Activated CD8-positive, alpha-beta memory T cell treated with anti-CD3 and anti-CD28 coated beads, Interleukin-2, amount 50 U/mL, for 24 hours (primary cell): ENCODE results near the gene RSRC2.
"Not testable (repeated sequence)": the region's sequence is repeated elsewhere in the genome, so short reads cannot be mapped to it uniquely, and the experiment has no call there.

ENCODE experiments used
- DNase-seq: peaks from one replicate; pipeline ENCODE4 v3.0.0-alpha.2; 2020; ENCODE audit errors: extremely low read depth

RSRC2 gene, protein sequence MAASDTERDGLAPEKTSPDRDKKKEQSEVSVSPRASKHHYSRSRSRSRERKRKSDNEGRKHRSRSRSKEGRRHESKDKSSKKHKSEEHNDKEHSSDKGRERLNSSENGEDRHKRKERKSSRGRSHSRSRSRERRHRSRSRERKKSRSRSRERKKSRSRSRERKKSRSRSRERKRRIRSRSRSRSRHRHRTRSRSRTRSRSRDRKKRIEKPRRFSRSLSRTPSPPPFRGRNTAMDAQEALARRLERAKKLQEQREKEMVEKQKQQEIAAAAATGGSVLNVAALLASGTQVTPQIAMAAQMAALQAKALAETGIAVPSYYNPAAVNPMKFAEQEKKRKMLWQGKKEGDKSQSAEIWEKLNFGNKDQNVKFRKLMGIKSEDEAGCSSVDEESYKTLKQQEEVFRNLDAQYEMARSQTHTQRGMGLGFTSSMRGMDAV

GRCh38 chr12:122526683-122527477, at the start of gene RSRC2, which contains the start of gene KNTC1:
RSRC2 (minus strand) TSS chr12:122526936; CDS start chr12:122526853, 83 bp downstream.
KNTC1 (plus strand) TSS chr12:122527249; CDS start chr12:122530064, 2,815 bp downstream.
- DNase-seq: peak; percentile 98

- no peak for DNase-seq
These were observed 45.1 kb upstream of the RSRC2 start for GRCh38 chr12:122571821-122572220.

GRCh38 chr12:122570006-122570405, 43.3 kb upstream of the RSRC2 start:
- DNase-seq: not testable (repeated sequence)

GRCh38 chr12:122569288-122569687, 42.6 kb upstream of the RSRC2 start:
- DNase-seq: no peak

DNA sequence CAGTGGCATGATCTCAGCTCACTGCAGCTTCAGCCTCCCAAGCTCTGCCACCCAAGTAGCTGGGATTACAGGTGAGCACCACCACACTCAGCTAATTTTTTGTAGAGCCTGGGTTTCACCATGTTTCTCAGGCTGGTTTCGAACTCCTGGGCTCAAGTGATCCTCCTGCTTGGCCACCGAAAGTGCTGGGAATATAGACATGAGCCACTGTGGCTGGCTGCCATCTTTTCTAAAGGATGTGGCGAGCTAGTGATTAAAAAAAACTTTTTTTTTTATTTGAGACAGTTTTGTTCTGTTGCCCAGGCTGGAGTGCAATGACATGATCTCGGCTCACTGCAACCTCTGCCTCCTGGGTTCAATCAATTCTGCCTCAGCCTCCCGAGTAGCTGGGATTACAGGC, 40.1 kb upstream of the RSRC2 start:
- DNase-seq: not testable (repeated sequence)

DNA sequence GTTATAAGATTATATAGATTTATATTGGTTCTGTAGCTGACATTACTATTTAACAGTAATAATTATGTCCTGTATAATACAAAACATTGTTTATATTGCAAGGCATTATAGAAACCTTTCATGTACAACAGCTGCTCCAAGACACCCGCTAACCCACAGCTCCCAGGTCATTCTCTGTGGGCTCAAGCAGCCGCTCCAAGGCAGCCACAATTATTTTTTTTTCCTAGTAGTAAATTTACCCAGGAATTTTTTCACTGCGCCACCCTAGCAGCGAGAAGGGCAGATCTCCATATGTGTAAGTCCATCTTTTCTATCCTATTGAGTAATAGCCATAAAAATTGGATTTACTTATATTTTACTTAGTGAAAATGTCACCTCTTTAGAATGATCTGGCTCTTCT, 36.6 kb upstream of the RSRC2 start:
- DNase-seq: no peak

DNA sequence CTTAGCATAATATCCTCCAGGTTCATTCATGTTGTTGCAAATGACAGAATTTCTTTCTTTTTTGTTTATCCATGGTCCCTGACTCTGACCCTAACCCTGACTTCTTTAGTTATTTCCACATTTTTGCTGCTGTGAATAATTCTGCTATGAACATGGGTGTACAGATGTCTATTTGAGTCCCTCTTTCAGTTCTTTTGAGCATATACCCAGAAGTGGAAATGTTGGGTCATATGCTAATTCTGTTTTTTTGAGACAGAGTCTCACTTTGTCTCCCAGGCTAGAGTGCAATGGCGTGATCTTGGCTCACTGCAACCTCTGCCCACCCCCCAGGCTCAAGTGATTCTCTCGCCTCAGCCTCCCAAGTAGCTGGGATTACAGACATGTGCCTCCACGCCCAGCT, 33.4 kb upstream of the RSRC2 start:
- no peak for DNase-seq

DNA sequence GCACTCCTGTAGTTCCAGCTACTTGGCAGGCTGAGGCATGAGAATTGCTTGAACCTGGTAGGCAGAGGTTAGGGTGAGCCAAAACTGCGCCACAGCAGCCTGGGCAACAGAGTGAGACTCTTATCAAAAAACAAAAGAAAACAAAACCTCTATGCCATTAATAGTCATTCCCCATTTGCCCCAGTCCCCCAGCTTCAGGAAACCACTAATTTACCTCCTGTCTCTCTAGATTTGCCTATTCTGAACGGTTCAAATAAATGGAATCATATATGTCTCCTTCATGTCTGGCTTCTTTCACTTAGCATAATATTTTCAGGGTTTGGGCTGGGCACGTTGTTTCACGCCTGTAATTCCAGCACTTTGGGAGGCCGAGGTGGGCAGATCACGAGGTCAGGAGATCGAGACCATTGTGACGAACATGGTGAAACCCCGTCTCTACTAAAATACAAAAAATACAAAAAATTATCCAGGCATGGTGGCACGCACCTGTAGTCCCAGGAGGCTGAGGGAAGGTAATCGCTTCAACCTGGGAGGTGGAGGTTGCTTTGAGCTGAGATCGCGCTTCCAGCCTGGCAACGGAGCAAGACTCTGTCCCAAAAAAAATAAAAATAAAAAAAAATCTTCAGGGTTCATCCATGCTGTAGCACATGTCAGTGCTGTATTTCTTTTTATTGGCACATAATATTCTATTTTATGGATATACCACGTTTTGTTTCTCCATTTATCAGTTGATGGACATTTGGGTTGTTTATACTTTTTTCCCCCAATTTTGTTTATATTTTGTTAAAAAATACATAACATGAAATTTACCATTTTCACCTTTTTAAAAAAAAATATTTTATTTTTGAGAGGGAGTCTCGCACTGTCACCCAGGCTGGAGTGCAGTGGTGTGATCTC, 32.3 kb upstream of the RSRC2 start:
- DNase-seq: no peak

DNA sequence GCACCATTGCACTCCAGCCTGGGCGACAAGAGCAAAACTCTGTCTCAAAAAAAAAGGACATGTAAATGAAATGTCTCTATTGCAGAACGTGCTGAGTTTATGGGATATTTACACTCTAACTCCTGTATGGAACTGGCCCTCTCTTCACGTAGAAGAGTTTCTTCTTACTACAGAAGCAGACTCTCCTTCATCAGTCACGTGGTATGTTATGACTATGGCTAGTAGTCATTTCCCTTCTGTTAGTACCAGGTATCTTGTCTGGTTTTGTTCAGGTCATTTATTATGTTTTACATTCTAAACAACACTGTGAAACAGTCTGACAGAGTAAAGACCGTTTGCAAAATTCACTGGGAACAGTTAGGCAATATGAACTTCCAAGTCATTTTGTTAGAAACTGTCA, 20.6 kb upstream of the RSRC2 start:
- no peak for DNase-seq

GRCh38 chr12:122545855-122546254, 19.1 kb upstream of the RSRC2 start:
- DNase-seq: no peak

- DNase-seq: no peak
These were observed 17.8 kb upstream of the RSRC2 start for GRCh38 chr12:122544537-122544936.

- no peak for DNase-seq
These were observed 11.8 kb upstream of the RSRC2 start for GRCh38 chr12:122538496-122538895.

GRCh38 chr12:122537021-122537420, 10.3 kb upstream of the RSRC2 start:
- no peak for DNase-seq

- no peak for DNase-seq
These were observed 7.1 kb upstream of the RSRC2 start for GRCh38 chr12:122533856-122534255.

- no peak for DNase-seq
These were observed 2.3 kb upstream of the RSRC2 start for GRCh38 chr12:122528992-122529391.

- no peak for DNase-seq
These were observed 1.8 kb upstream of the RSRC2 start for GRCh38 chr12:122528582-122528981.

DNA sequence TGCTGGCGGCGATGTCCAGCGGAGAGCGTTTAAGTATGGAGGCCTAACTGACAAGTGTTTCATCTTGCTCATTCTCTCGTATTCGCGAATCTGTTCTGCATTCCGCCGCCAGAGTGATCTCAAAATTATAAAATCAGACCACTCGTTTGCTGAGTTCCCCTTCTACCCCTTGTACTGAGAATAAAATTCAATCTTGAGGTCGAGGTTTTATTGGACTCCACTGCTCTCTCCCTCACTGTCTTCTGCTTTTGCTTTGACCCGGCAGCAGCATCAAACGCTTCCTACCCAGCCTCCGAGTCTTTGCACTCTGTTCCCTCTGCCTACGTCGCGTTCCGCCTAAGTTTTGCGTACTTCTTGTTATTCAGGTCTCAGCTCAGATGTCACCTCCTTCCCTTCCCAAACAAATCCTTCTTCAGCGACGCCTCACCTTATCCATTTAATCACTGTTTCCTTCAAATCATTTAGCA, 775 bp upstream of the RSRC2 start:
- peak; percentile 13 for DNase-seq

GRCh38 chr12:122523846-122524718, 2.7 kb downstream of the RSRC2 start:
- no peak for DNase-seq

- DNase-seq: no peak
These were observed 3.5 kb downstream of the RSRC2 start for GRCh38 chr12:122523280-122523679.

GRCh38 chr12:122520676-122521075, 6.1 kb downstream of the RSRC2 start:
- DNase-seq: no peak

- DNase-seq: no peak
These were observed 7.3 kb downstream of the RSRC2 start for GRCh38 chr12:122519418-122519817.
